Liver (tissue), 3 donors: ENCODE measurements around the gene GATA1.

Source experiments
- CTCF ChIP-seq: fragments of 150-350 bp; IDR thresholded peaks from 2 replicates; pipeline ENCODE4 v1.5.1; 2017; ENCODE audit warnings: improper control_type of control experiment, low read depth, low read length; ENCODE audit not compliant: missing input control
- MAX ChIP-seq: IDR thresholded peaks from 2 replicates; pipeline ENCODE4 v1.6.1; 2016; ENCODE audit warnings: antibody characterized with exemption
- RAD21 ChIP-seq, 2 donors: IDR thresholded peaks; 2 replicates each; pipeline ENCODE4 v1.6.1; 2016; ENCODE audit warnings: antibody characterized with exemption in 2 of 2, mild to moderate bottlenecking in 2 of 2
- REST ChIP-seq: IDR thresholded peaks from 2 replicates; pipeline ENCODE4 v1.6.1; 2016; ENCODE audit warnings: antibody characterized with exemption, mild to moderate bottlenecking
- RXRA ChIP-seq, 2 donors: IDR thresholded peaks; 2 replicates each; pipeline ENCODE4 v1.6.1; 2017 to 2018; ENCODE audit warnings: antibody characterized with exemption in 2 of 2, mild to moderate bottlenecking in 1 of 2
- SP1 ChIP-seq: IDR thresholded peaks from 2 replicates; pipeline ENCODE4 v1.6.1; 2018; ENCODE audit warnings: antibody characterized with exemption, mild to moderate bottlenecking
- TAF1 ChIP-seq: conservative IDR thresholded peaks from 2 replicates; pipeline ENCODE4 v1.6.1; 2016; ENCODE audit warnings: antibody characterized with exemption, mild to moderate bottlenecking
- YY1 ChIP-seq: IDR thresholded peaks from 2 replicates; pipeline ENCODE4 v1.6.1; 2016; ENCODE audit warnings: antibody characterized with exemption, mild to moderate bottlenecking
- TF ChIP-seq, protein P1 (sequence below): IDR thresholded peaks from 2 replicates; pipeline ENCODE4 v1.6.1; 2016; ENCODE audit warnings: antibody characterized with exemption
- TF ChIP-seq, protein P2 (sequence below): IDR thresholded peaks from 2 replicates; pipeline ENCODE4 v1.6.1; 2016; ENCODE audit warnings: antibody characterized with exemption
- donor health status: healthy.
- donor health status: healthy.

DNA sequence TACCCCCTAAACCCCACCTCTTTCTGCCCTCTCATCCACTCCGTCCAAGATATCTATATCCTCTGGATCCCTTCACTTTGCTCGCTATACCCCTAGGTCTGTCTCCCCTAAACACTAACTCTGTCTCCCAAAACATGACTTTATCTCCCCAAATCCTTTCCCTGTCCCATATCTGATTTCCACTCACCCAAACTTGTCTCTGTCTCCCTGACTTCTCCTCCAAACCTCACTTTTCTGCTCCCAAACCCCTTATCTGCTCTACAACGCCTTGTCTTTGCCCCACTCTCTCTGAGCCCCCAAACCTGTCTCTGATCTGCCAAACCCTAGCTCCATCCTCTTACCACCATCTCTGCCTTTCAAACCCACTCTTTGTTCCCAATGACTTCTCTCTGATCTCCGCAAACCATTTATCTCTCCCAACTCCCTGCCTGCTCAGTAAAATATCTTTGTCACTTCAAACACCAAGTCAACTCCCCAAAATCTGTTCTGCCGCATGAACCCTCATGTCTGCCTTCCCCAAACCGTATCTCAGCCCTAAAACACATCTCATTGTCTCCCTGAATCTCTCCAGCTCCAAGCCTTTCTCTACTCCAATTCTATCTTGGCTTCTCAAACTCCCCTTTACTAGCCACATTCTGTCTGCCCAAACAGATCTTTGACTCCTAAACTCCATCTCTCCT, 575 bp downstream of the GATA1 start:
- TF ChIP-seq CTCF (no peak), SP1 (no peak), RXRA (IDR thresholded peaks at IDR 0.05) (no peak), REST (no peak), YY1 (no peak), MAX (no peak), TAF1 (no peak), RAD21 (IDR thresholded peaks at IDR 0.05) (no peak)
- TF ChIP-seq, protein P1, sequence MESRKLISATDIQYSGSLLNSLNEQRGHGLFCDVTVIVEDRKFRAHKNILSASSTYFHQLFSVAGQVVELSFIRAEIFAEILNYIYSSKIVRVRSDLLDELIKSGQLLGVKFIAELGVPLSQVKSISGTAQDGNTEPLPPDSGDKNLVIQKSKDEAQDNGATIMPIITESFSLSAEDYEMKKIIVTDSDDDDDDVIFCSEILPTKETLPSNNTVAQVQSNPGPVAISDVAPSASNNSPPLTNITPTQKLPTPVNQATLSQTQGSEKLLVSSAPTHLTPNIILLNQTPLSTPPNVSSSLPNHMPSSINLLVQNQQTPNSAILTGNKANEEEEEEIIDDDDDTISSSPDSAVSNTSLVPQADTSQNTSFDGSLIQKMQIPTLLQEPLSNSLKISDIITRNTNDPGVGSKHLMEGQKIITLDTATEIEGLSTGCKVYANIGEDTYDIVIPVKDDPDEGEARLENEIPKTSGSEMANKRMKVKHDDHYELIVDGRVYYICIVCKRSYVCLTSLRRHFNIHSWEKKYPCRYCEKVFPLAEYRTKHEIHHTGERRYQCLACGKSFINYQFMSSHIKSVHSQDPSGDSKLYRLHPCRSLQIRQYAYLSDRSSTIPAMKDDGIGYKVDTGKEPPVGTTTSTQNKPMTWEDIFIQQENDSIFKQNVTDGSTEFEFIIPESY, result no peak
- TF ChIP-seq, protein P2, sequence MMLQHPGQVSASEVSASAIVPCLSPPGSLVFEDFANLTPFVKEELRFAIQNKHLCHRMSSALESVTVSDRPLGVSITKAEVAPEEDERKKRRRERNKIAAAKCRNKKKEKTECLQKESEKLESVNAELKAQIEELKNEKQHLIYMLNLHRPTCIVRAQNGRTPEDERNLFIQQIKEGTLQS, result no peak
